Glomerular visceral epithelial cell (primary cell): Measurements from ENCODE around the gene MAPK8IP1.
A peak's percentile ranks its signal among the peaks of the same experiment; 100 is the strongest.
"Not testable (repeated sequence)": the region's sequence is repeated elsewhere in the genome, so short reads cannot be mapped to it uniquely, and the experiment has no call there.

Source experiments
- DNase-seq: peaks from one replicate; pipeline ENCODE4 v3.0.0-alpha.2; 2016; ENCODE audit errors: extremely low spot score

The MAPK8IP1 gene

DNA sequence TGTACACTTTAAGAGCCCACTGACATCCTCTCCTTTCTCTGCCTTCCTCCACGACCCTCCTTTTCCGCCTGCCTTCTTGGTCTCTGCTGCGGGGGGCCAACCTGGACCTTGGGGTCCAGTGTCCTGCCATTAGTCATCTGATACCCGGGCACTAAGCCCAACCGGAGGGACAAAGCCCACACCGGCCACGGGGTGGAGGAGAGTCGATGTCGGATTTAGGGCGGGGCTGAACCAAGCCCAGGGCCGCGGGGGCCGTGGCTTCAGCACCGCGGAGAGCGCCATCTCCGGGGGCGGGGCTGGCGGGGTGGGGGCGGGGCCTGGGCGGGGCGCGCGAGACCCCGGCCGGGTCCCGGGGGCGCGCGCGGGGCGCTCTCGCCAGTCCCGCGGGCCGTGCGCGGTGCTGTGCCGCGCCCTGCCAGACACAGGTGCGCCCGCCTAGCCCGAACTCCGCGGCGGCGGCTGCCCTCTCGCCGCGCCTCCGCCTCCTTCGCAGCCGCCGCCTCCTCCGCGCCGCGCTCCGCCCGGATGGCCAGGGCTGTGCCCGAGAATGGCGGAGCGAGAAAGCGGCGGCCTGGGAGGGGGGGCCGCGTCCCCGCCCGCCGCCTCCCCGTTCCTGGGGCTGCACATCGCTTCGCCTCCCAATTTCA lies at the start of gene MAPK8IP1:
Gene MAPK8IP1 (plus strand): TSS at position 378 of the 647 bp plus-strand sequence. CDS start 170 bp downstream, at position 548.
- peak; percentile 50 for DNase-seq

DNA sequence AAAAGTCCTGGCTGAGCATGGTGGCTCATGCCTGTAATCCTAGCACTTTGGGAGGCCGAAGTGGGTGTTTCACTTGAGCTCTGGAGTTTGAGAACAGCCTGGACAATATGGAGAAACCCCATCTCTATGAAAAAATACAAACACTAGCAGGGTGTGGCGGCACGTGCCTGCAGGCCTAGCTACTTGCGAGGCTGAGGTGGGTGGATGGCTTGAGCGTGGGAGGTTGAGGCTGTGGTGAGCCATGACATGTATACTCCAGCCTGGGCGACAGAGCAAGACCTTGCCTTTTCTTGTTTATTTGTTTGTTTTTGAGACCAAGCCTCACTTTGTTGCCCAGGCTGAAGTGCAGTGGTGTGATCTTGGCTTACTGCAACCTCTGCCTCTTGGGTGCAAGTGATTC lies 46.2 kb upstream of the MAPK8IP1 start:
- no peak for DNase-seq

DNA sequence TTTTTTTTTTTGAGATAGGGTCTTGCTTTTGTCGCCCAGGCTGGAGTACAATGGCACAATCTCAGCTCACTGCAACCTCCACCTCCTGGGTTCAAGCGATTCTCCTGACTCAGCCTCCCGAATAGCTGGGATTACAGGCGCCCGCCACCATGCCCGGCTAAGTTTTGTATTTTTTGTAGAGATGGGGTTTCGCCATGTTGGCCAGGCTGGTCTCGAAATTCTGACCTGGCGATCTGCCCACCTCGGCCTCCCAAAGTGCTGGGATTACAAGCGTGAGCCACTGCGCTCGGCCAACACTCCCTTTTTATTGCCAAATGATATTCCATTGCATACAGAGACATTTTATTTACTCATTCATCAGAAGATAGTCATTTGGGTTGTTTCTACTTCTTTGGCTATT lies 45.2 kb upstream of the MAPK8IP1 start:
- not testable (repeated sequence) for DNase-seq

DNA sequence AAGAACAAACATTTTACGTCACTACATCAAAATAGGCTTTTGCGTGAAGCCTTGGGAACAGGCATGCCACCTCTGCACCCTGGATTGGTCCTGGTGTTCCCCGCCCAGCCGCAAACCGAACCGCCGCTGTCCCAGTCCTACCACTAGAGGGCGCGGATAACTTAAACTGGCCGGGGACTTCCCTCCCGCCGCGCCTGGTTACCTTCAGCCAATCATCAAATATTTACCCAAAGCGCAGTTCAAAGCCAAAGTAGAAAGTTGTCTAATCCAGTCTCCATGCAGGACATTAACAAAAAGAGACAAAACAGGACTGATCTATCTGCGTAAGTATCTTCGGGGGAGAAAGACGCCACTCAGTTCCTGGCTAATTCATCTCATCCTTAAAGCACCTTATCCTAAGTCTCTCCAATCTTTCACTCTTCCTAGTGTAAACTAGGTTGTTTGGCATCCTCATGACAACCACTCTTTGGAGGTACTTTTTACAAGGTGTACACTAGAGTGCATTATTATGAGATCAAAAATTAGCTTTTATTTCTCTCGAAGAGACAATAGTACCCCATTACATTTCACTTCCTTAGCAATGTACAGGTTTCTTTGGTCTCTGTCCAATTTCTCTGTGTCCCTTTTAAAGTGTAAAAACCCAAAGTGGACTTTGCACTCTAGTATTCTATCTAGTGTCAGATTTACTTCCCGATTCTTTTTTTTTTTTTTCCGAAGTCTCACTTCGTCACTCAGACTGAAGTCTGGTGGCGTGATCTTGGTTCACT lies 42.1 kb upstream of the MAPK8IP1 start:
- DNase-seq = peak; percentile 84

DNA sequence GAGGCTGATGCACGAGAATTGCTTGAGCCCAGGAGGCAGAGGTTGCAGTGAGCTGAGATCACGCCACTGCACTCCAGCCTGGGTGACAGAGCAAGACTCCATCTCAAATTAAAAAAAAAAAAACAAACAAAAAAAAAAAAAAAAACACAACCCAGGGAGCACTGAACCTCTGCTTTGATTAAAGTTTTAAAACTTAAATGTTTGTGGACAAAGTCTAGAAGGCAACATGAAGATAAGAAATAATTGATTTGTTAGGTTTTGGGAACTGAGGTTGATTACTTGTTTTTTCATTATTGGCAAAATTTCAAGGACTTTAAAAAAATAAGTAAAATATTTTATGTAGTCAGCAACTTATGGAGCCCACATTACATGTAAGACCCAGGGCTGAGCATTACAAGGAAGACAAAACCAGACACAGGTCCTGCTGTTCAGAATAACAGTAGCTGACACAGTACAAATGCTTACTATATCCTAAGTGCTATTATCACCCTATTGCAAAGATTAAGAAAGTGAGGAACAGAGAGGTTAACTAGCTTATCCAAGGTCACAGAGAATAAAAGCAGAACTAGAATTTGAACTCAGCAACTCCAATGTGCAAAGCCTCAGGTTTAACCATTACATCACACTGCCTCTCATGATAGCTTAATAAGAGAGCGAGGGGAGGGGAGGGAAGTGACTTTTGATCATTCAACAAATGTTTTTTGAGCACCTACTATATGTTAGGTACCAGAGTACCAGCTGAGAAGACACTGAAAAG lies 40.5 kb upstream of the MAPK8IP1 start:
- no peak for DNase-seq

DNA sequence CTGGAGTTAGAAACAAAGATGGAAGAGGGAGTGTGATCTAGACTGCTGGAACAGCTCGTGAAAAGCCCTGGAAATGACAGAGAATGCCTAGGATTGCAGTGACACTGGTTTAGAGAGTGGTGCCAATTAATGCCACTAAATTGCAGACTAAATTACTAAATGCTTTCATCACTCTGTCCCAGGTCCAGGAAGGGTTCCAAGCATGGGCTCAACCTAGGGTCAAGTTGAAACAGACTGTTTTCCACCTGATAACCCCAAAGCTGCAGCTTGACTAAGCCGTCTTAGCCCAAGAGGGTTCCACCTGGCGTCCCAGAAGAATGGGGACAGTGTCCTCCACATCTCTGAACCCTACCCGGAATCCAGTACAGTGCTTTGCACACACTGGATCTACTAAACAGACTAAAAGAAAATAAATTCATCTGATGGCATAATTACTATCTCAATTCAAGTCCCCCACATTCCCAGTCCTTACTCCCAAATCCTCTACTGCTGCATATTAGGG lies 39.2 kb upstream of the MAPK8IP1 start:
- DNase-seq = no peak

DNA sequence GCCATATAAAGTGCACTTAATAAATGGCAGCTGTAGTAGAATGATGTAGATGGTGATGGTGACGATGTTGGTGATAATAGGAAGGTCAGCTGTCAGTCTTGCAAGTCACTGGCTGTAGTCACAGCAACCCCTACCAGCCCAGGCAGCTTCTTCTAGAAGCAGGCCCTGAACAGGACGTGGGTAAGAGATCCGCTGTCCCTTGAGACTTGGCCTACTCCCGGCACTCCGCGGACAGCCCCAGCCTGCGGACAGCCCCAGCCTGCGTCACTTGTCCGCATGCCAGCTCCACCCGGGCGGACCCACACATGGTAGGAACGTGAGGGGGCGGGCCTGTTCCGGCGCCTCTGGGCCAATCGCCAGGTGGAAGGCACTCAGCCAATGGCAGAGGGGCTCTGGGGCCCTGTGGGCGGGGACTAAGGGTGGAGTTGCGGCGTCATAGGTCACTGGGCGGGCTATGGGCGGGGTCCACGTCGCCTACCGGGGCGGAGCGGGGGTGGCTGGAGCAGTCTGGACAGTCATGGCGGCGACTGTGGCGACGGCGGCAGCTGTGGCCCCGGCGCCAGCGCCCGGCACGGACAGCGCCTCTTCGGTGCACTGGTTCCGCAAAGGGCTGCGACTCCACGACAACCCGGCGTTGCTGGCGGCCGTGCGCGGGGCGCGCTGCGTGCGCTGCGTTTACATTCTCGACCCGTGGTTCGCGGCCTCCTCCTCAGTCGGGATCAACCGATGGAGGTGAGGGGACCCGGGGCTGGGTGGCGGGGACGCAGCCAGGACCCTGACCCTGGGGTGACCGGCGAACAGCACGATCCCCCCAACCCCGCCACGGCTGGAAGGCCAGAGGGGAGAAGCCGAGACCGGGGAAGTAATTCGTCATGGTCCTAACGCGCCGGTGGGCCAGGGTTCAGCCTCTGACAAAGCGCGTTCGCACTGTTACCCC lies 38.2 kb upstream of the MAPK8IP1 start, which contains the start of gene CRY2:
Gene CRY2 (plus strand): TSS at position 502 of the 937 bp plus-strand sequence. CDS start 16 bp downstream, at position 518.
- DNase-seq = peak; percentile 98

DNA sequence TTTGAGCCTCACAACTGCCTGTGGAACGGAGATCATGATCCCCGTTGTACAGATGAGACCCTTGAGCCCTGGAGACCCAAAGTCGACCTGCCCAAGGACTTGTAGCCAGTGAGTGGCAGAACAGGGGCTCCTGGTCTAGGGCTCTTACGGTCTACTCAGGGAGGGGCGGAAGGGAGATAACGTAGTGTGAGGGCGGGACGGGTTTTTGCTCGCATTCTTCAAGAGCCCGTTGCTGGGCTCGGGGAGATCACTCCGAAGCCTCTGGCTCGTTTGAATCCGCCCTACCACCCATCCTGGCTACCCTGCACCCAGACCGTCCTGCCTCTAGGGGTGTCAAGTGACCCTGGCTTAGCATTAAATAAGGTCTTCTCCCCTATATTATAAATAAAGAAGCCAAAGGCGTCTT lies 37.5 kb upstream of the MAPK8IP1 start:
- peak; percentile 55 for DNase-seq

DNA sequence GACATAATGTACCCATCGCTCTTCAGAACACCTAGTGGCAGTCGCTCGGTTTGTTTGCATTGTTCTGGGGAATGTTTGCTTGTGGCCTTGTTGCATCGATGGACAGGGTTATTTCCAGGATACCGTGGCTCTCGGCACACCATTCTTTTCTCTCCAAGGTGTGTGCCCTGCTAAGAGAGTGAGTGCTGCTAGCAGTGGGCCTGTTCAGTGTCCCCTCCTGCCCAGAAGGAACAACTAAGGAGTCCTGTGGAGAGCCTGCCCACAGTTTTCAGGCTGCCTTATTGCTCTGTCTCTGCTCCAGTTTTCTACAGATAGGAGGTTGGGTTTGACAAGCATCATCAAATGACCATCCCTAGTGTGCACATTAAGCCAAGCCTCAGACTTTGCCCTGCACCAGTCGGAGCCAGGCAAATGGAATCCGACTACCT lies 36.8 kb upstream of the MAPK8IP1 start:
- DNase-seq = no peak

DNA sequence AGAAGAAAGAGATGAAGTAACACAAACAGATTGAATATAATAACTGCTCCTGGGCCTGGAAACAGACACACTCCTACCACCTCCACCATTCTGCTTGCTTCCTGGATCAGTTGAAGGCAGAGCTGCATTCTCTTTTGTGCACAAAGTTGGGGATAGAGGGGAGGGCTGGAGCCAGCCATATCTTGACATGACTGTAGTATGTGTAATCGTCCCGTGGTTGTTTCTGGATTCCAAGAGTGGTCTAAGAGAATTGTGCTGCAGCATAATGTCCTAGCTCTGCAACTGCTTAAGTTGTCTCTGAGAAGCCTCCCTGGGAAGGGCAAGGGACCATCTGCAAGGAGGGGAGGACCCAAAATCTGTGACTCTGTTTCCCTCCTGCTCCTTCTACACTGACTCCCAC lies 35.0 kb upstream of the MAPK8IP1 start:
- peak; percentile 27 for DNase-seq

DNA sequence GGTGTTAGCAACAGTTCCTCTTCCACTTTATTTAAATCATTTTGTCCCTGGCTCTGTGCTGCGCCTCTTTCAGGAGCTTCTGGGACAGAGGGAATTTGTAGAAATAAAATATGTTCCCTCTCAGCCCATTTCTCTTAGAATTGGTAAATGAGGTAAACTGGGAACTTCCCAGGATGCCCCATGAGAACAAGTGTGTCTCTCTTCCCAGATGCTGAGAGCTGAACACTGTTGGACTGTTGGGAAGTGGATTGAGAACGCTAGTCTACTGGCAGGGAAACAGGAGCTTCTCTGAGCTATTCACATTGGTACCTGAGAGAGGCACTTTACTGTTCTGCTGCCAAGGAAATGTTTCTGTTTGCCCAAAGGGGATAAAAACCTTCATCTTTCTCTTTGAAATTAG lies 34.2 kb upstream of the MAPK8IP1 start:
- DNase-seq = no peak

DNA sequence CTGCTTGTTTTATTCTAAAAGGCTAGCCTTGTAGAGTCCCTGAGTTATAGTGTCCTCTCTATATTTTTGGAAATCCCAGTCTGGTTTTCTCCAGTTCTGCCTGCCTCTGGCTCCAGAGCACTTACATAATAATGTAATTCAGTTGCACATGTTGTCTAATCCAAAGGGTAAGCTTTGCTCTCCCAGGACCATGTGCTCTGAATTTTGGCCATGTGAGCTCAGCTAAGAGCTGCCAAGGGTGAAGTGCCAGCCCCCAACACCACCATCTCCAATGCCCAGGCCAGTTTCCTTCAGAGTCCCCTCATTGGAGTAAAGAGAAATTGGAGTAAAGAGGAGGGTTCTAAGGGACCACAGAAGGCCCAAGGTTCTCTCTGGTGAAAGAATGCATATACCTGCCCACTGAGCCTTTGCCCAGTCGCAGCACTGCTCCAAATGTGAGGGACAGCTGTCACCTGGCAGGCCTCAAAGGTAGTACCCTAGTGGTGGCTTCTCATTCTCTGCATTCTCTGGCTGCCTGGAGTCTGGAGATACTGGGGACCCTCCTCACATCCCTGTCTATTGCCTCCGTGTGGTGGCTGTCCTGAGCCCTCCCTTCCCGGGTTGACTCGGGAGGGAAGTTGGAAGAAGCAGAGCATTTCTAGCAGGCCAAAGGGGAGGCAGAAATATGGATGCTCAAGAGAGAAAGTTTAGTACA lies 33.3 kb upstream of the MAPK8IP1 start:
- DNase-seq = no peak

DNA sequence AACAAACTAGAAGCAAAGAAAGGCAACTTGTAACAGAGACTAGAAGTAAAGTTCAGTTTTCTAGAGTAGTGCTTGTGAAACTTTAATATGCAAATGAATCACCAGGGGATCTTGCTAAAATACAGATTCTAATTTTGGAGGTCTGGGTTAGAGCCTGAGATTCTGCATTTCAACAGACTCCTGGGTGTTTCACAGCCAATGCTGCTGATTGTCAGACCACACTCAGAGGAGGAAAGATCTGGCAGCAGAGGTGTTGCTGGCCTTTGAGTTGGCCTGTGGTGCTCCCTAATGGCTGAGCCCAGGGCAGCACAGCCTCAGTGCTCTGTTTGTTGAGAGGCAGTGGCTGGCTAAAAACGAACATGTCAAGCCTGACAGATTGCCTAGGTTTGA lies 32.7 kb upstream of the MAPK8IP1 start:
- no peak for DNase-seq

DNA sequence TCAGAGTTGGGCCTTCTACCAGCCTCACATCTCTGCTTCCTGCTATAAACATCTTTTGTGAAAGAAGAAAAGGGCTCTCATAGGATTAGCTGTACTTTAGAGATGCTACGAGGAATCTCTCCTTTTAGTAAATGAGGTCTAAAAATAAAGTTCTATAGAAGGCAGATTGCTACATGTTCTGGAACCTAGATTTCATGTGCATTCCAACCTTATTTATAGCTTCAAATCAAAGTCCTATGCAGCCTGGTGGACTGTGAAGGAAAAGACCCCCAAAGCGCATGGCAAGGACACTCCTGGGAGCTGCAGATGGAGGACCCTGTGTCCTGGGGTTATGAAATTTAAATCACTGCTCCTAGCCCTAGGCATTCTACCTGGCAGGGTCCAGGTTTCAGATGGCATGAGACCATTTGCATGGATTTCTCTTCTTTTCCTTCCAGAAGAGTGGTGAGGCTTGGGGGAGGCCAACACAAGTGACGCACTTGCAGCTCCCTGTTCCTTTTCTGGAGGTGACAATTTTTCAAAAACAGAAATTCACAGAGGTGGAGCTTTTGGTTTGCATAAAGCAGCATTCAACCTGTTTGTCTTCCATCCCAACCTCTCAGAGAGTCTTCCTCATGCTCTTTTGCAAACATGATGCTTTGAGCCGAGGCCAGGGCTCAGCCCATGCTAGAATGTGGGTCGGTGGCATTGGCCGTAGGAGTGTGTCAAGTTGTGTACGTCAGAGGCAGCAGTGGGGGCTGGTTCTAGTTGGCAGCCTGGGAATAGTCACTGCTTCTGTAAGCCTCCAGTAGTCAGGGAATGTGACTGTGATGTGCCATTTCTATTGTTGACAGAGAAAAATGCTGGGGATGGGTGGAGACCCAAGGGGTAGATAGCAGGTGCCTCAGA lies 31.9 kb upstream of the MAPK8IP1 start:
- DNase-seq = no peak

DNA sequence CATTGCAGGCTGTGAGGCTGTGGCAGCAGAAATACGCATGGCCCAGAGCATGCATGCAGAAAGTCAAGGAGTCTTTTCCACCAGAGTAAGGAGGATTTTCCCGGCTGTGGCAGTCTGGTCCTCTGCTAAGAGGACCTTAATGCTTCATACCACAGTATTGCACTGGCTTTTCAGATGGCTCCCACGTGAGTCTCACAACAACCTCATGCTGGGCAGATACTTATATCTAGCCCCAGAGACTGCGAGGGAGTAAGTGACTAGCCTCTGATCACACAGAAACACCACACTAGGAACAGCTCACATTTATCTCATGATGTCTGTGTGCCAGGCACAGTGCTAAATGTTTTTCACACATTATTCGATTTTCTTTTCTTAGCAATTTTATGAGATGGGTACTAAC lies 30.1 kb upstream of the MAPK8IP1 start:
- DNase-seq = no peak

DNA sequence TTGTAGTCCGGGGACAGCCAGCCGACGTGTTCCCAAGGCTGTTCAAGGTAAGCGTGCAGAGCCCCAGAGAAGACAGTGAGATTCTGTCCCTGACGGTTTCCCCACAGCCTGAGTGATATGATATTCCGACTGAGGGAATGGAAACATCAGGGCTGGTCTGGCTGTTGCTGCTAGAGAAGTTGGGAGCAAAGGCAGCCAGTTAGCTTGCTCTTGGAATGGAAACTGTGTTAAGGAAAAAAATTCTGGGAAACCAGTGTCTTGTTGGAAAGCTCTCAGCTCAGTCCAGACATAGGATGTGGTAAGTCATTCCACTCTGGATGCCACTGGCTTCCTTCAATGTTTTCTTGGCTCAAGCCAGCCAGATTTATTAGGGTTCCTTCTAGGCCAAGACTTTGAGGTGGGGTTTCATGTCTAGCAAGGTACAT lies 29.4 kb upstream of the MAPK8IP1 start:
- DNase-seq = no peak

DNA sequence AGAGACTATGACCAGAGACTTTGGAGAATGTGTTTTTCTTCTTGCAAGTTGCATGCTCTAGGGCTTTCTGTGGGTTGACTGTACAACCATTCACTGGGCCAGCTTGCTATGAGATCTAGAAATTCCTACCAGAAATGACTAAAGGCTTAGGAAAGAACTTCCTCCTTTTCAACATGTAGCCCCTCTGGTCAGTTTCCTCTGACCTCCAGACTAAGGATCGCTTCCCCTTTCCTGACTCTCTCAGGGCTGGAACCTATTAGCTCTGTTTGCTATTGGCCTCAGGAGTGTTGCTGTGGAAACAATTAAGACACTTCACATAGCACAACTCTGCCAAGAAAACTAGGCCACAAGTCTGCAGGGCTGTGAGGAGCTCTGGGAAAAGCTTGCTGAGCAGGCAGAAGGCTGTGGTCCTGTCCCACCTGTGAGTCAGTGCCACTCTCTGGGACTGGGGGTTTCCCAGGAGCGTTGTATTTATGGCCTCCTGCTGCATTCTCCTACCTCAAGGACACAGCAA lies 27.4 kb upstream of the MAPK8IP1 start:
- peak; percentile 95 for DNase-seq

DNA sequence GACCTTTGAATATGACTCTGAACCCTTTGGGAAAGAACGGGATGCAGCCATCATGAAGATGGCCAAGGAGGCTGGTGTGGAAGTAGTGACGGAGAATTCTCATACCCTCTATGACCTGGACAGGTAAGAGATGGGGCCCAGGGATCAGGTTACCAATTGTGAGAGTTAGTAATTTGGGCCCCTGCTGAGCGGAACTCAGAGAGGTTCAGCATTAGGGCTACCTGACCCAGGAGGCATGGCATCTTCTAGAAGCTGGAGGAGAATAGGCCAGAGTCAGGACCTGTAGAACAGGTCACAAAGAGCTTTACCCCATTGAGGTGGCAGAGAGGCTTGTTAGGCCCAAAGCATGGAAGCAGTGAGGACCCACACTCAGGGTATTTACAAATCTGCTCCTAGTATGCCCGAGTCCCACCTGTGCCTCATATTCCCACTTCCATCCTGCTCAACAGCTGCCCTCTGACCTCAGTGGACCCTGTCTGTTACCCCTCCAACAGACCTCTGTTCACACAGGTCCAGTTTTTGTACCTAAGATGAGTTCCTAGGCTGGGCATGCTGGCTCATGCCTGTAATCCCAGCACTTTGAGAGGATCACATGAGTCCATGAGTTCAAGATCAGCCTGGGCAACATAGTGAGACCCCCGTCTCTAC lies 26.6 kb upstream of the MAPK8IP1 start:
- DNase-seq = no peak

DNA sequence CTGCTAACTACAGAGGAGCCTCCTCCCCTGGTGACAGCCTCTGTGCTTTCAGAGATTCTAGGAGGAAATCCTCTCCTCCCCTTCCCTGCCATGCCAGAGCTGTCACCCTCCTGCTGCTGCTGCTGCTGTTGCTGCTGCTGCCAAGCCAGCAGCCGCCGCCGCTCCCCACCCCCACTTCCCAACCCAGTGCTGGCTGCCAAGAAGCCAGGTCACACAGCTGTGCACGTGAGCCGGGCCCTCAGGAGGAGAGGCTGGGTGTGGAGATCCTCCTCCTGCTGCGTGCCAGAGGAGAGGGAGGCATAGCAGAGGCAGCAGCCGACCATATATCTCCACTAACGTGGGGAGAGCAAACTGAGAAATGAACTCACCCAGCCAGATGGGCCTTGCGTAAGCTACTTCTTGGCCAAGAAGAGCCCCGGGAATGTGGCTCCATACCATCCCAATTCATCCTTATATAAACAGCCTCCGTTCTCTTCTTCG lies 25.8 kb upstream of the MAPK8IP1 start:
- DNase-seq = peak; percentile 91
